22Rv1 (cell line): ENCODE data around the gene RGS6.
"Not testable (repeated sequence)": the region's sequence is repeated elsewhere in the genome, so short reads cannot be mapped to it uniquely, and the experiment has no call there.

Experiments
- CTCF ChIP-seq: fragments of 450-650 bp; IDR thresholded peaks from 2 replicates; pipeline ENCODE4 v1.5.1; 2017; ENCODE audit warnings: mild to moderate bottlenecking
- ZFX ChIP-seq: fragments of 450-650 bp; IDR thresholded peaks from 2 replicates; pipeline ENCODE4 v1.6.1; 2017; ENCODE audit warnings: antibody characterized with exemption, borderline replicate concordance

- not testable (repeated sequence) for TF ChIP-seq CTCF, ZFX
These were observed 545.3 kb downstream of the RGS6 start for GRCh38 chr14:72477578-72477977.
